SK-N-SH (cell line): ENCODE measurements around the gene HAUS5.

Source experiments
- CHD2 ChIP-seq: fragments of 150-350 bp; IDR thresholded peaks from 2 replicates; pipeline ENCODE4 v1.6.1; 2018; ENCODE audit warnings: low read length; ENCODE audit not compliant: partially characterized antibody
- CTCF ChIP-seq: fragments of 200-600 bp; sonication (generic); IDR thresholded peaks from 2 replicates; pipeline ENCODE4 v1.6.1; 2017; ENCODE audit warnings: antibody characterized with exemption, mild to moderate bottlenecking, moderate library complexity
- EP300 ChIP-seq, 2 experiments: IDR thresholded peaks; 2 replicates each; pipeline versions ENCODE4 v1.4.0 to v1.6.1; 2012; ENCODE audit warnings: borderline replicate concordance in 1 of 2, low read depth in 1 of 2, low read length in 1 of 2
- EZH2phosphoT487 ChIP-seq: fragments of 200-600 bp; sonication (generic); IDR thresholded peaks from 2 replicates; pipeline ENCODE4 v1.6.1; 2017; ENCODE audit warnings: low read depth, mixed run types, mild to moderate bottlenecking, antibody characterized with exemption, moderate library complexity, borderline replicate concordance
- MAX ChIP-seq: IDR thresholded peaks from 2 replicates; pipeline ENCODE4 v1.4.0; 2012; ENCODE audit warnings: low read depth
- NFIC ChIP-seq: IDR thresholded peaks from 2 replicates; pipeline ENCODE4 v1.4.0; 2012; ENCODE audit warnings: borderline replicate concordance
- NRF1 ChIP-seq: IDR thresholded peaks from 2 replicates; pipeline ENCODE4 v1.6.1; 2012; ENCODE audit warnings: low read depth, mild to moderate bottlenecking, low read length
- POLR2AphosphoS5 ChIP-seq: IDR thresholded peaks from 2 replicates; pipeline ENCODE4 v1.6.1; 2012; ENCODE audit warnings: low read depth, low read length
- RAD21 ChIP-seq: IDR thresholded peaks from 2 replicates; pipeline ENCODE4 v1.6.1; 2012; ENCODE audit warnings: mild to moderate bottlenecking, low read length
- RFX5 ChIP-seq: IDR thresholded peaks from 2 replicates; pipeline ENCODE4 v1.6.1; 2012; ENCODE audit warnings: mild to moderate bottlenecking, improper control_type of control experiment, low read length
- SIN3A ChIP-seq: IDR thresholded peaks from 2 replicates; pipeline ENCODE4 v1.6.1; 2012; ENCODE audit warnings: low read depth, mild to moderate bottlenecking, low read length, moderate library complexity, borderline replicate concordance
- TCF12 ChIP-seq: IDR thresholded peaks from 2 replicates; pipeline ENCODE4 v1.4.0; 2012
- USF2 ChIP-seq: fragments of 150-350 bp; IDR thresholded peaks from 2 replicates; pipeline ENCODE4 v1.6.1; 2017; ENCODE audit warnings: antibody characterized with exemption, low read length, low read depth, borderline replicate concordance
- ZBTB33 ChIP-seq: IDR thresholded peaks from 2 replicates; pipeline ENCODE4 v1.4.0; 2012; ENCODE audit warnings: low read depth, borderline replicate concordance

- TF ChIP-seq RAD21 (peak; percentile 59), TCF12 (no peak), EZH2phosphoT487 (no peak), NFIC (no peak), USF2 (no peak), CHD2 (no peak), MAX (no peak), CTCF (peak; percentile 48), RFX5 (no peak), ZBTB33 (no peak), POLR2AphosphoS5 (no peak), EP300 (IDR thresholded peaks at IDR 0.05; ENCODE audit: borderline replicate concordance in 1 of 2, low read depth in 1 of 2, low read length in 1 of 2) (no peak), SIN3A (no peak), NRF1 (no peak)
Measured at GRCh38 chr19:35592226-35592625, 20.3 kb upstream of the HAUS5 start.
